MM.1S (cell line): ENCODE results near the gene SPNS2.

Experiments used
- DNase-seq: peaks from one replicate; pipeline ENCODE4 v3.0.0-alpha.2; 2015
- H2AFZ ChIP-seq: fragments of 300-600 bp; sonication (generic); 2 replicates; pipeline ENCODE4 v1.6.0; 2016; ENCODE audit warnings: antibody characterized with exemption, low read length
- H3F3A ChIP-seq: fragments of 300-600 bp; sonication (generic); 2 replicates; pipeline ENCODE4 v1.6.1; 2016; ENCODE audit warnings: mild to moderate bottlenecking, antibody characterized with exemption, low read length, moderate library complexity, mixed read lengths; ENCODE audit not compliant: insufficient read depth
- H3K27ac ChIP-seq: fragments of 300-600 bp; sonication (generic); 2 replicates; pipeline ENCODE4 v1.5.1; 2016; ENCODE audit warnings: mild to moderate bottlenecking, low read length
- H3K27me3 ChIP-seq: fragments of 300-600 bp; sonication (generic); replicated peaks from 2 replicates; pipeline ENCODE4 v1.6.0; 2016; ENCODE audit warnings: low read length; ENCODE audit not compliant: insufficient read depth
- H3K36me3 ChIP-seq: fragments of 300-600 bp; sonication (generic); replicated peaks from 2 replicates; pipeline ENCODE4 v1.6.1; 2016; ENCODE audit warnings: mild to moderate bottlenecking, low read length, mixed read lengths; ENCODE audit not compliant: insufficient read depth
- H3K4me1 ChIP-seq: fragments of 300-600 bp; sonication (generic); 2 replicates; pipeline ENCODE4 v1.6.1; 2016; ENCODE audit warnings: low read length, mixed read lengths
- H3K4me2 ChIP-seq: fragments of 300-600 bp; sonication (generic); 2 replicates; pipeline ENCODE4 v1.6.0; 2016; ENCODE audit warnings: low read depth, low read length
- H3K4me3 ChIP-seq: fragments of 300-600 bp; sonication (generic); 2 replicates; pipeline ENCODE4 v1.5.1; 2016; ENCODE audit warnings: low read length, mixed read lengths
- H3K79me2 ChIP-seq: fragments of 300-600 bp; sonication (generic); 2 replicates; pipeline ENCODE4 v1.6.1; 2016; ENCODE audit warnings: mixed run types, low read length, mixed read lengths
- H3K9ac ChIP-seq: fragments of 300-600 bp; sonication (generic); 2 replicates; pipeline ENCODE4 v1.6.1; 2016; ENCODE audit warnings: low read length, mixed read lengths
- H3K9me2 ChIP-seq: fragments of 300-600 bp; sonication (generic); replicated peaks from 2 replicates; pipeline ENCODE4 v1.6.1; 2016; ENCODE audit warnings: mild to moderate bottlenecking, low read length, mixed read lengths; ENCODE audit not compliant: insufficient read depth
- H3K9me3 ChIP-seq: fragments of 300-600 bp; sonication (generic); replicated peaks from 2 replicates; pipeline ENCODE4 v1.6.1; 2016; ENCODE audit warnings: mild to moderate bottlenecking, low read length, mixed read lengths; ENCODE audit not compliant: insufficient read depth
- H4K20me1 ChIP-seq: fragments of 300-600 bp; sonication (generic); 2 replicates; pipeline ENCODE4 v1.6.1; 2016; ENCODE audit warnings: mild to moderate bottlenecking, low read length, moderate library complexity, mixed read lengths; ENCODE audit not compliant: insufficient read depth
- EZH2 ChIP-seq: fragments of 300-600 bp; sonication (generic); optimal IDR thresholded peaks from 2 replicates; pipeline ENCODE3; 2017; ENCODE audit warnings: low read depth, mild to moderate bottlenecking, antibody characterized with exemption, low read length, mixed read lengths
- EZH2phosphoT487 ChIP-seq: fragments of 300-600 bp; sonication (generic); IDR thresholded peaks from 2 replicates; pipeline ENCODE4 v1.6.1; 2018; ENCODE audit warnings: antibody characterized with exemption, low read length
- TF ChIP-seq, protein P1 (sequence below): fragments of 300-600 bp; sonication (generic); IDR thresholded peaks from 2 replicates; pipeline ENCODE4 v1.5.1; 2016; ENCODE audit warnings: antibody characterized with exemption, low read length, mixed read lengths

SPNS2 gene

DNA sequence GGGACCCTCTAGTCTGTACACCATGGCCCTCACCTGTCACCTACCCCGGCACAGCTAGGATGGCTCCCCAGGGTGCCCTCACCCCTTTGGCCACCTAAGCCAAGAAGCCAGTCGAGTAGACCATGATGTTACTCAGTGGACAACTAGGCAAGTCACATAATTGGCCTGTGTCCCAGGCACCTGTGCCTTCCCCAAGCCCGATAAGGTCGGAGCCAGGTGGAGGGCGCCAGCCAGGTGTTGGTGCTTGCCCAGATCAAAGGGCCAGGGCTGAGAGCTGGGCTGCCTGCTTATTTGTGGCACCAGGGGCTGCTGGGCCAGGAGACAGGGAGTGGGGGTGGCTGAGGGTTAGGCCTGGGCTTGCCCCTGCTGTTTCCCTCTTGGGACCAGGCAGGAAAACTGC, 16.8 kb downstream of the SPNS2 start:
- Histone ChIP-seq H3K79me2 (no peaks in the 10 kb centered on the region), H3K27me3 (no peaks in the 10 kb centered on the region), H3F3A (no peaks in the 10 kb centered on the region), H3K9me3 (no peaks in the 10 kb centered on the region), H3K4me1 (peaks cover 8% of the 10 kb centered on the region), H4K20me1 (no peaks in the 10 kb centered on the region), H3K4me2 (no peak overlapping the region), H3K27ac (no peak overlapping the region), H3K9me2 (no peaks in the 10 kb centered on the region), H3K9ac (no peak overlapping the region), H2AFZ (no peak overlapping the region), H3K4me3 (no peak overlapping the region), H3K36me3 (no peaks in the 10 kb centered on the region)
- no peak for DNase-seq
- no peak for TF ChIP-seq EZH2

DNA sequence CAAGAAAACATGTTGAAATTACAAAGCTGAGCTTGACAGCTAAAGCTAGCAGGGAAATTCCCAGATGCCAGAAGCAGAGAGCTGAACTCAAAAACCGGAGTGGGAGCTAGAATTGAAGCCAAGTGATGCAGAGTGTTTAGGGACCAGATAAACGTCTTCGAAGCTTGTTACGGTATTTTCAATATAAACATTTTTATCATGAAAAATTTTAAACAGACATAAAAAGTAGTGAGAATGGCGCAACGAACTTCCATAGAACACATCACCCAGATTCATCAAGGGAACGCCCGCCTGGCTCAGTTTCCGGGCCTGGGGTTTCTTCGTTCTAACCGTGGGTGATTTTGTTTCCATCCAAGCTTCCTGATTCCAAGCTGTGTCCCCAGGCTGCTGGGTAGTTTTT, 18.1 kb downstream of the SPNS2 start:
- Histone ChIP-seq H3K4me3 (no peak overlapping the region), H3K27ac (no peak overlapping the region), H3K9ac (no peak overlapping the region), H3K79me2 (no peaks in the 10 kb centered on the region), H3K27me3 (no peaks in the 10 kb centered on the region), H3K9me2 (no peaks in the 10 kb centered on the region), H4K20me1 (no peaks in the 10 kb centered on the region), H3K36me3 (no peaks in the 10 kb centered on the region), H2AFZ (no peak overlapping the region), H3K4me1 (peaks cover 8% of the 10 kb centered on the region), H3K9me3 (no peaks in the 10 kb centered on the region), H3F3A (no peaks in the 10 kb centered on the region), H3K4me2 (no peak overlapping the region)
- TF ChIP-seq EZH2 (no peak), EZH2phosphoT487 (no peak)
- TF ChIP-seq, protein P1, sequence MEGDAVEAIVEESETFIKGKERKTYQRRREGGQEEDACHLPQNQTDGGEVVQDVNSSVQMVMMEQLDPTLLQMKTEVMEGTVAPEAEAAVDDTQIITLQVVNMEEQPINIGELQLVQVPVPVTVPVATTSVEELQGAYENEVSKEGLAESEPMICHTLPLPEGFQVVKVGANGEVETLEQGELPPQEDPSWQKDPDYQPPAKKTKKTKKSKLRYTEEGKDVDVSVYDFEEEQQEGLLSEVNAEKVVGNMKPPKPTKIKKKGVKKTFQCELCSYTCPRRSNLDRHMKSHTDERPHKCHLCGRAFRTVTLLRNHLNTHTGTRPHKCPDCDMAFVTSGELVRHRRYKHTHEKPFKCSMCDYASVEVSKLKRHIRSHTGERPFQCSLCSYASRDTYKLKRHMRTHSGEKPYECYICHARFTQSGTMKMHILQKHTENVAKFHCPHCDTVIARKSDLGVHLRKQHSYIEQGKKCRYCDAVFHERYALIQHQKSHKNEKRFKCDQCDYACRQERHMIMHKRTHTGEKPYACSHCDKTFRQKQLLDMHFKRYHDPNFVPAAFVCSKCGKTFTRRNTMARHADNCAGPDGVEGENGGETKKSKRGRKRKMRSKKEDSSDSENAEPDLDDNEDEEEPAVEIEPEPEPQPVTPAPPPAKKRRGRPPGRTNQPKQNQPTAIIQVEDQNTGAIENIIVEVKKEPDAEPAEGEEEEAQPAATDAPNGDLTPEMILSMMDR = no peak
- DNase-seq = no peak

DNA sequence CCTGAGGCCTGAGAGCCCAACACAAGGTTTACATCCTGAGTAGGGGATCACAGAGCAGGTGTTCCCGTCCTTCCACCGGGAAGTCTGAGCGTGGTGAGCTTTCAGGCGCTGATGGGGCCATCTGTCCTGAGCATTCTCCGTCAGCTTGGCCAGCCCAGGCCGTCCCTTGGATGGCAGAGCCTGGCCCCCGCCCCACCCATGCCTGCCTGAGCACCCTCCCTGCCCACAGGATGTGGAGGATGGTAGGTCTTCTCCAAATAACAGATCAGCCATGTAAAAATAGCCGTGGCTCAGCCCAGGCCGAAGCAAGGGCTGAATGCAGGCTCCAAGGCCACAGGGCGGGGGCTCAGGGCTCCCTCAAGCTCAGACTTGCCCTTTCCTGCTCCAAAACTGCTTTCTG, 20.2 kb downstream of the SPNS2 start:
- peak overlapping the region; percentile 75 for H2AFZ ChIP-seq
- H3K4me3 ChIP-seq = peak overlapping the region; percentile 40; the same call in 1 of the 2 replicates
- H3F3A ChIP-seq = no peaks in the 10 kb centered on the region
- H4K20me1 ChIP-seq = no peaks in the 10 kb centered on the region
- H3K9me3 ChIP-seq = no peaks in the 10 kb centered on the region
- TF ChIP-seq EZH2phosphoT487 (no peak), EZH2 (no peak)
- TF ChIP-seq, protein P1 = no peak
- no peaks in the 10 kb centered on the region for H3K79me2 ChIP-seq
- no peaks in the 10 kb centered on the region for H3K36me3 ChIP-seq
- DNase-seq = no peak
- peak overlapping the region; percentile 13; the same call in 1 of the 2 replicates for H3K9ac ChIP-seq
- peaks cover 8% of the 10 kb centered on the region for H3K4me1 ChIP-seq
- no peaks in the 10 kb centered on the region for H3K9me2 ChIP-seq
- H3K27me3 ChIP-seq = no peaks in the 10 kb centered on the region
- H3K4me2 ChIP-seq = peak overlapping the region; percentile 66; the same call in 1 of the 2 replicates
- no peak overlapping the region for H3K27ac ChIP-seq

DNA sequence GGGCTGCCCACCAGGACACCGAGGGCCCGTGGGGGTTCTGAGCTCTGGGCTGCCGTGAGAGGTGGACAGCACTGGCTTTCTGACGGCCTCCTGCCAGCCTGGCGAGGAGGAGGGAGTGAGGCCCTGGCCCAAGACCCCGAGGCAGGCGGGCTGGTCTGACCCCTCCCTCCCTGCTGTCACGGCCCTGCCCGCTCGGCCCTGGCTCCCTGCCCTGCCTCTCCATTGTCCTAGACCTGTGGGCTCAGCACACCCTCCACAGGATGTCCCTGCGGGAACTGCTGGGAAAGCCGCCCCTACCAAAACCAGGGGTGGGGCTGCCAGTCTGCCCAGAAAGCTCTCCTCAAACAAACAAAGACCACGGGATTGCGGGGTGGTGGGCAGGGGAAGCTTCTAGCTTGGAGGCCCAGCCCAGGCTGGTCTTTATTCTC, 20.7 kb downstream of the SPNS2 start:
- H3K9me2 ChIP-seq = no peaks in the 10 kb centered on the region
- no peaks in the 10 kb centered on the region for H3K9me3 ChIP-seq
- peak overlapping the region; percentile 75; the same call in 1 of the 2 replicates for H2AFZ ChIP-seq
- H3K4me3 ChIP-seq = no peak overlapping the region
- H3K27me3 ChIP-seq = no peaks in the 10 kb centered on the region
- H3F3A ChIP-seq = no peaks in the 10 kb centered on the region
- no peaks in the 10 kb centered on the region for H3K79me2 ChIP-seq
- H3K4me1 ChIP-seq = peaks cover 8% of the 10 kb centered on the region
- TF ChIP-seq EZH2phosphoT487 (no peak), EZH2 (no peak)
- TF ChIP-seq, protein P1 = no peak
- no peak overlapping the region for H3K27ac ChIP-seq
- no peak for DNase-seq
- no peak overlapping the region for H3K4me2 ChIP-seq
- H3K36me3 ChIP-seq = no peaks in the 10 kb centered on the region
- H3K9ac ChIP-seq = no peak overlapping the region
- H4K20me1 ChIP-seq = no peaks in the 10 kb centered on the region
